ENCODE measurements around the gene FAM53A. TPM values are rescaled to one million over a fixed set of nuclear protein-coding genes. Genes with fewer than 3 reads are reported as not detected.
"Not testable (repeated sequence)": the region's sequence is repeated elsewhere in the genome, so short reads cannot be mapped to it uniquely, and the experiment has no call there.

FAM53A gene
- total and polyA plus RNA-seq, 12 donors, result 0.44 to 6.2 (median 1.4) TPM

GRCh38 chr4:1673671-1674070 lies 10.4 kb downstream of the FAM53A start:
- H3K4me1 ChIP-seq (replicated peaks in 1 of 2), result no peaks in the 10 kb centered on the region
- intact Hi-C loops (cut with DNase I), result no loop called here

GRCh38 chr4:1671011-1671410 lies 13.1 kb downstream of the FAM53A start:
- H3K4me1 ChIP-seq (replicated peaks in 1 of 2); H3K27ac ChIP-seq; H3K27me3 ChIP-seq; DNase-seq; H3K4me3 ChIP-seq; intact Hi-C loops (cut with DNase I); H3K9me3 ChIP-seq (replicated peaks in 1 of 3); H3K36me3 ChIP-seq (replicated peaks in 1 of 2): not testable (repeated sequence)
- 87 to 92% (median 91%) methylated on average over 11 to 20 of the region's 20 CpGs for WGBS, 4 donors

More at GRCh38 chr4:1673671-1674070, 10.4 kb downstream of the FAM53A start:
- H3K4me3 ChIP-seq, result no peak overlapping the region
- no peaks in the 10 kb centered on the region for H3K9me3 ChIP-seq (replicated peaks in 1 of 3)
- WGBS, 4 donors, result 88 to 96% (median 89%) methylated on average over 14 to 20 of the region's 20 CpGs
- DNase-seq, result no peak
- no peak for TF ChIP-seq POLR2A (IDR thresholded peaks at IDR 0.05)
- TF ChIP-seq CTCF (IDR thresholded peaks at IDR 0.05), result no peak
- no peaks in the 10 kb centered on the region for H3K36me3 ChIP-seq (replicated peaks in 1 of 2)
- H3K27me3 ChIP-seq, result no peaks in the 10 kb centered on the region
- no peak overlapping the region for H3K27ac ChIP-seq

GRCh38 chr4:1670279-1670678 lies 13.8 kb downstream of the FAM53A start:
- Histone ChIP-seq H3K4me3 (no peak overlapping the region), H3K27ac (no peak overlapping the region), H3K36me3 (replicated peaks in 1 of 2) (no peaks in the 10 kb centered on the region), H3K4me1 (replicated peaks in 1 of 2) (no peaks in the 10 kb centered on the region), H3K9me3 (replicated peaks in 1 of 3) (no peaks in the 10 kb centered on the region), H3K27me3 (no peaks in the 10 kb centered on the region)
- intact Hi-C loops (cut with DNase I), result no loop called here
- 93 to 100% (median 93%) methylated on average over 5 to 11 of the region's 11 CpGs; no CpG with 5 or more reads in 1 of the 4 donors for WGBS, 4 donors
- no peak for DNase-seq
- TF ChIP-seq POLR2A (IDR thresholded peaks at IDR 0.05) (no peak), CTCF (IDR thresholded peaks at IDR 0.05) (no peak)

GRCh38 chr4:1669850-1670249 lies 14.3 kb downstream of the FAM53A start:
- no peak for DNase-seq
- WGBS, 4 donors, result 93 to 96% (median 95%) methylated on average over 11 to 21 of the region's 21 CpGs

More at GRCh38 chr4:1669850-1670249, 14.3 kb downstream of the FAM53A start:
- H3K4me1 ChIP-seq (replicated peaks in 1 of 2), result no peaks in the 10 kb centered on the region
- intact Hi-C loops (cut with DNase I), result no loop called here
- no peak overlapping the region for H3K4me3 ChIP-seq
- H3K27ac ChIP-seq, result no peak overlapping the region
- no peak for TF ChIP-seq CTCF (IDR thresholded peaks at IDR 0.05)
- no peak for TF ChIP-seq POLR2A (IDR thresholded peaks at IDR 0.05)
- H3K9me3 ChIP-seq (replicated peaks in 1 of 3), result no peaks in the 10 kb centered on the region
- no peaks in the 10 kb centered on the region for H3K36me3 ChIP-seq (replicated peaks in 1 of 2)
- H3K27me3 ChIP-seq, result no peaks in the 10 kb centered on the region
